Kidney epithelial cell (primary cell): ENCODE data around the gene AOAH. TPM values are rescaled to one million over a fixed set of nuclear protein-coding genes. Genes with fewer than 3 reads are reported as not detected.
"Not testable (repeated sequence)": the region's sequence is repeated elsewhere in the genome, so short reads cannot be mapped to it uniquely, and the experiment has no call there.

Experiments used
- DNase-seq: peaks from one replicate; pipeline ENCODE4 v3.0.0-alpha.2; 2010; ENCODE audit warnings: low read depth
- H3K27me3 ChIP-seq: 2 replicates; pipeline ENCODE4 v1.6.0; 2011; ENCODE audit warnings: low read length; ENCODE audit not compliant: control insufficient read depth, insufficient read depth
- H3K36me3 ChIP-seq: 2 replicates; pipeline ENCODE4 v1.5.1; 2011; ENCODE audit warnings: low read length; ENCODE audit not compliant: control insufficient read depth, insufficient read depth
- H3K4me3 ChIP-seq: 2 replicates; pipeline ENCODE4 v1.5.1; 2011; ENCODE audit warnings: low read depth, mild to moderate bottlenecking, control low read depth, low read length
- total RNA-seq: library from RNA; depleted of rRNA; stranded (reverse); fragments of >200 nt; gene quantifications from 2 replicates; pipeline ENCODE4 v1.2.3, GENCODE V29; 2015
- TF ChIP-seq, protein P1 (sequence below): IDR thresholded peaks from 2 replicates; pipeline ENCODE4 v1.5.1; 2011; ENCODE audit warnings: mild to moderate bottlenecking, moderate library complexity, low read length, control low read depth, inconsistent platforms; ENCODE audit not compliant: insufficient read depth, poor library complexity, severe bottlenecking

The AOAH gene
- total RNA-seq, 1 donor from 2014 or later: 4.4 TPM

DNA sequence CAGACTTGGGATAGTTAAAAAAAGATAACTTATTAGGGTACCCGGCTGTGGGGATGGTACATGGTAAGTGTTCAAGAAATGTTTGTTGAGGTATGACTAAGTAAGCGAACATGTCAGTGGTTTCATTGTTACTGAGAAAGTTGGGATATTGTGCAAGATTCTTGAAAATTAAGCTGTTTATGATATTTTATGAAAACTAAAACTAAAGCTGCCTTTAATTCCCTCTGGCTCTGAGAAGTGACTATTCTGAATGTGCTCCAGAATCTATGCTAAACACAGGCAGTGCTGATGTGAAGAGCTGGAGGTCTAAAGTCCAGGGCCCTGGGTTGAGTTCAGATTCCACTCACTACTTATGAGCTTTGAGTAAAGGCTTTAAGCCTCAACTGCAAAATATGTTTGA lies 72.9 kb downstream of the AOAH start:
- H3K27me3 ChIP-seq: no peaks in the 10 kb centered on the region
- DNase-seq: no peak
- TF ChIP-seq, protein P1, sequence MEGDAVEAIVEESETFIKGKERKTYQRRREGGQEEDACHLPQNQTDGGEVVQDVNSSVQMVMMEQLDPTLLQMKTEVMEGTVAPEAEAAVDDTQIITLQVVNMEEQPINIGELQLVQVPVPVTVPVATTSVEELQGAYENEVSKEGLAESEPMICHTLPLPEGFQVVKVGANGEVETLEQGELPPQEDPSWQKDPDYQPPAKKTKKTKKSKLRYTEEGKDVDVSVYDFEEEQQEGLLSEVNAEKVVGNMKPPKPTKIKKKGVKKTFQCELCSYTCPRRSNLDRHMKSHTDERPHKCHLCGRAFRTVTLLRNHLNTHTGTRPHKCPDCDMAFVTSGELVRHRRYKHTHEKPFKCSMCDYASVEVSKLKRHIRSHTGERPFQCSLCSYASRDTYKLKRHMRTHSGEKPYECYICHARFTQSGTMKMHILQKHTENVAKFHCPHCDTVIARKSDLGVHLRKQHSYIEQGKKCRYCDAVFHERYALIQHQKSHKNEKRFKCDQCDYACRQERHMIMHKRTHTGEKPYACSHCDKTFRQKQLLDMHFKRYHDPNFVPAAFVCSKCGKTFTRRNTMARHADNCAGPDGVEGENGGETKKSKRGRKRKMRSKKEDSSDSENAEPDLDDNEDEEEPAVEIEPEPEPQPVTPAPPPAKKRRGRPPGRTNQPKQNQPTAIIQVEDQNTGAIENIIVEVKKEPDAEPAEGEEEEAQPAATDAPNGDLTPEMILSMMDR: no peak
- H3K4me3 ChIP-seq: no peak overlapping the region
- H3K36me3 ChIP-seq: no peaks in the 10 kb centered on the region

DNA sequence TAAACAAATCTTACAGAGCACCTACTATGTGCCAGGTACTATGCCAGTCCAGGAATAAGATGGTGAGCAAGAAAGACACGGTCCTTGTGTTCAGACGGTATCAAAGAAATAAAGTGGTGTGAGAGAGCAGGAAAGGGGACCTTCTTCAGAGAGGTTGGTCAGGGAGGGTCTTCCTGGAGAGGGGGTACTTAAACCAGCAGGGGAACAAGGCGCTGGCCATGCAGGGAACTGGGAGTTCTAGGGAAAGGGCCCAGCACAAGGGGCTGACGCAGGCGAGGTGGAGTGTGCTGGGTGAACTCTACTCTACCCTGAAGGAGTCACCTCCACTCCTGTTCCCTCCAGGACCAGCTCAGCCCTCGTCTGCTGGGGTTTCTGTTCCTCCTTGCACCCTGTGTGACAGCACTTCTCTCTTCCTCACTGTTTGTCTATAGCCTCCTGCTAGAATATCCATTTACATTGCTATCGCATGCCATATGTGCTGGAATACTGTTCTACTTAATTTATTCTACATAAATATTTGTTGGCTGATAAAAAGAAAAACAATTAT lies 73.5 kb downstream of the AOAH start:
- DNase-seq: no peak
- no peaks in the 10 kb centered on the region for H3K27me3 ChIP-seq
- H3K4me3 ChIP-seq: no peak overlapping the region
- H3K36me3 ChIP-seq: no peaks in the 10 kb centered on the region
- TF ChIP-seq, protein P1: no peak

DNA sequence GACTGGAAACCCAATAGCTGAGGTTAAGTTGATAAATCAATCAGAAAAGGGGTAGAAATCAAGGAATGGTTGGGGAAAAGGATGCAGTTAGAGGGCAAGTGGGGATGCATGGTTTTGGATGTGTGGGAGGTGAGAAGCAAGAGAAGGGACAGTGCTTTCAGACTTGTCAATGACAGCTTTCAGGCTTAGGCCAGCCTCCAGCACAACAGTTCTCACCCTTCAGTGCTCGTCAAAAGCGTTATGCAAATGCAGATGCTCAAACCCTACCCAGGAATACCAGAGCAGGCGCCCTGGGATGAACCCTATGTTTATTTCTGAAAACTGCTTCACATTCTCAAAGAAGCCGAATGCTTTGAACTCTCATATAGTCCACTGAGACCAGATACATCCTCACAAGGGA lies 74.0 kb downstream of the AOAH start:
- TF ChIP-seq, protein P1: no peak
- no peaks in the 10 kb centered on the region for H3K36me3 ChIP-seq
- DNase-seq: no peak
- no peak overlapping the region for H3K4me3 ChIP-seq
- no peaks in the 10 kb centered on the region for H3K27me3 ChIP-seq

DNA sequence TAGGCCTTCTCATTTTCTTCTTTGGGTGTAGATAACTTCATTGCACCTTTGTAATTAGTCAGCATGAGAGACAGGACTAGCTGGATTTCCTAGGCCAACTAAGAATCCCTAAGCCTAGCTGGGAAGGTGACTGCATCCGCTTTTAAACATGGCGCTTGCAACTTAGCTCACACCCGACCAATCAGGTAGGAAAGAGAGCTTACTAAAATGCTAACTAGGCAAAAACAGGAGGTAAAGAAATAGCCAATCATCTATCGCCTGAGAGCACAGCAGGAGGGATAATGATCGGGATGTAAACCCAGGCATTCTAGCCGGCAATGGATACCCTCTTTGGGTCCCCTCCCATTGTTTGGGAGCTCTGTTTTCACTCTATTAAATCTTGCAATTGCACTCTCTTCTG lies 75.0 kb downstream of the AOAH start:
- not testable (repeated sequence) for DNase-seq, H3K36me3 ChIP-seq, H3K4me3 ChIP-seq, H3K27me3 ChIP-seq

DNA sequence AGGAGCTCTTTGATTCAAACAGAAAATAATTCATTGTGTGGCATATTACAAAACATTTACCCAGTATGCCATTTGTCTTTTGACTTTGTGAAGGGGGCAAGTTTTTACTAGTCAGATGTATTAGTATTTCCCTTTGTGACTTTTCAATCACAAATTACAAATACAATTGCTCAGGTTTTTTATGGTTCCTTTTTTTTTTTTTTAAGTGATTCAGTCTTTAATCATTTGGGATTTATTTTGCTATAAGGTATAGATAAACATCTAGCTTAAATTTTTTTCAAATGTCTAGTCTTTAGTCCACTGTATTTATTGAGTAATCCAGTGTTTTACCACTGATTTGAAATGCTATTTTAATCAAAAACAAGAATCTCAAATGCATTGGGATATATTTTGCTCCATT lies 75.9 kb downstream of the AOAH start:
- TF ChIP-seq, protein P1: no peak
- no peak for DNase-seq
- Histone ChIP-seq H3K36me3 (no peaks in the 10 kb centered on the region), H3K27me3 (no peaks in the 10 kb centered on the region), H3K4me3 (no peak overlapping the region)

DNA sequence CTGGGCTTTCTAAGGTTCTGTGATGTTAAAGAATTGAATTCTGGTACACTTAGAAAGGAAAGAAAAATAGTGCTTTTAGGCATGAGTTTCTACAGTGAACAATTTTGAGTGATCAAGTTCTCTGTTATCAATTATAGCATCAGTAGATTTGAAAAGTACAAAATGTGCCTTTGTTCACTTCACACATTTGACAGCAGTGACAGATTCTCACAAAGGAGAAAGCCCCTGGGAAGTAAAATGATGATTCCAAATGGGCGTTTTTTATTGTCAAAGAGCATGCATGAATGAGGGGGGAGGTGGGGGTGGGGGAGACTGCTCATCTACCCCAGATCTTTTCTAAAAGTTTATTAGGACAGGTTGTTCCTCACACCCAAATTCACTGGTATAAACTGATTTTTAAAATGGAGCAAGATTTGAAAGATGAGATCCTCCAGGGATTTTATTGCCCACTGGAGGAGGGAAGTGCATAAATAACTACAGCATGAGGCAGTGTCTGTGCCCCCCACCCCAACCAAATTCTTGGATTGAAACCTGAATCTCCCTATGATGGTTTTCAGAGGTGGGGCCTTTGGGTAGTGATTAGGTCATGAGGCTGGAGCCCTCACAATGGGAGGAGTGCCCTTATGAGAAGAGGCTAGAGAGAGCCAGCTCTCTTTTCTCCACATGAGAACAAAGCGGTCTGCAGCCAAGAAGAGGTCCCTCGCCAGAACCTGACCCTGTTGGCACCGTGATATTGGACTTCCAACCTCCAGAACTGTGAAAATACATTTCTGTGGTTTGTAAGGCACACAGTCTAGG lies 79.5 kb downstream of the AOAH start:
- Histone ChIP-seq H3K4me3 (no peak overlapping the region), H3K36me3 (no peaks in the 10 kb centered on the region), H3K27me3 (no peaks in the 10 kb centered on the region)
- DNase-seq: no peak
- TF ChIP-seq, protein P1: no peak
